ENCODE data around the gene BBOX1.

GRCh38 chr11:27085605-27086004 is 45.0 kb downstream of the BBOX1 start:
- TF ChIP-seq CTCF (IDR thresholded peaks at IDR 0.05) (no peak), POLR2A (IDR thresholded peaks at IDR 0.05) (no peak)

All from thyroid gland (tissue), 4 donors.